ENCODE results near the gene AOPEP.

DNA sequence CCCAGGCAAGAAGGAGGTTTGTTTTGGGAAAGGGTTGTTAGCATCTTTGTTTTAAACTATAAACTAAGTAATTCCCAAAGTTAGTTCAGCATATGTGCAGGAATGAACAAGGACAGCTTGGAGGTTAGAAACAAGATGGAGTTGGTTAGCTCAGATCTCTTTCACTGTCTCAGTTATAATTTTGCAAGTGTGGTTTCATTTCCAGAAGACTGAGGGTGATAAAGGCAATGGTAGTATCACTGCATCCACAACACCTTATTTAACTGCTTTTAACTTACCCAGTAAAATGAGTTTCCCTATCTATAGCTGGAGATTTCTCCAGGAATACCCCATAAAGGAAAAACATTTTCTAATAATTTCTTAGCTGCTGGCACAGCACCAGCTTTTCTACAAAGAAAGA lies 152.7 kb downstream of the AOPEP start:
- TF ChIP-seq, protein P1, sequence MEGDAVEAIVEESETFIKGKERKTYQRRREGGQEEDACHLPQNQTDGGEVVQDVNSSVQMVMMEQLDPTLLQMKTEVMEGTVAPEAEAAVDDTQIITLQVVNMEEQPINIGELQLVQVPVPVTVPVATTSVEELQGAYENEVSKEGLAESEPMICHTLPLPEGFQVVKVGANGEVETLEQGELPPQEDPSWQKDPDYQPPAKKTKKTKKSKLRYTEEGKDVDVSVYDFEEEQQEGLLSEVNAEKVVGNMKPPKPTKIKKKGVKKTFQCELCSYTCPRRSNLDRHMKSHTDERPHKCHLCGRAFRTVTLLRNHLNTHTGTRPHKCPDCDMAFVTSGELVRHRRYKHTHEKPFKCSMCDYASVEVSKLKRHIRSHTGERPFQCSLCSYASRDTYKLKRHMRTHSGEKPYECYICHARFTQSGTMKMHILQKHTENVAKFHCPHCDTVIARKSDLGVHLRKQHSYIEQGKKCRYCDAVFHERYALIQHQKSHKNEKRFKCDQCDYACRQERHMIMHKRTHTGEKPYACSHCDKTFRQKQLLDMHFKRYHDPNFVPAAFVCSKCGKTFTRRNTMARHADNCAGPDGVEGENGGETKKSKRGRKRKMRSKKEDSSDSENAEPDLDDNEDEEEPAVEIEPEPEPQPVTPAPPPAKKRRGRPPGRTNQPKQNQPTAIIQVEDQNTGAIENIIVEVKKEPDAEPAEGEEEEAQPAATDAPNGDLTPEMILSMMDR (IDR thresholded peaks at IDR 0.05), result no peak
- TF ChIP-seq POLR2AphosphoS5 (IDR thresholded peaks at IDR 0.05; ENCODE audit: low read depth, low read length) (no peak), TCF7L2 (IDR thresholded peaks at IDR 0.05; ENCODE audit: low read depth, low read length) (no peak)
- TF ChIP-seq, protein P2, sequence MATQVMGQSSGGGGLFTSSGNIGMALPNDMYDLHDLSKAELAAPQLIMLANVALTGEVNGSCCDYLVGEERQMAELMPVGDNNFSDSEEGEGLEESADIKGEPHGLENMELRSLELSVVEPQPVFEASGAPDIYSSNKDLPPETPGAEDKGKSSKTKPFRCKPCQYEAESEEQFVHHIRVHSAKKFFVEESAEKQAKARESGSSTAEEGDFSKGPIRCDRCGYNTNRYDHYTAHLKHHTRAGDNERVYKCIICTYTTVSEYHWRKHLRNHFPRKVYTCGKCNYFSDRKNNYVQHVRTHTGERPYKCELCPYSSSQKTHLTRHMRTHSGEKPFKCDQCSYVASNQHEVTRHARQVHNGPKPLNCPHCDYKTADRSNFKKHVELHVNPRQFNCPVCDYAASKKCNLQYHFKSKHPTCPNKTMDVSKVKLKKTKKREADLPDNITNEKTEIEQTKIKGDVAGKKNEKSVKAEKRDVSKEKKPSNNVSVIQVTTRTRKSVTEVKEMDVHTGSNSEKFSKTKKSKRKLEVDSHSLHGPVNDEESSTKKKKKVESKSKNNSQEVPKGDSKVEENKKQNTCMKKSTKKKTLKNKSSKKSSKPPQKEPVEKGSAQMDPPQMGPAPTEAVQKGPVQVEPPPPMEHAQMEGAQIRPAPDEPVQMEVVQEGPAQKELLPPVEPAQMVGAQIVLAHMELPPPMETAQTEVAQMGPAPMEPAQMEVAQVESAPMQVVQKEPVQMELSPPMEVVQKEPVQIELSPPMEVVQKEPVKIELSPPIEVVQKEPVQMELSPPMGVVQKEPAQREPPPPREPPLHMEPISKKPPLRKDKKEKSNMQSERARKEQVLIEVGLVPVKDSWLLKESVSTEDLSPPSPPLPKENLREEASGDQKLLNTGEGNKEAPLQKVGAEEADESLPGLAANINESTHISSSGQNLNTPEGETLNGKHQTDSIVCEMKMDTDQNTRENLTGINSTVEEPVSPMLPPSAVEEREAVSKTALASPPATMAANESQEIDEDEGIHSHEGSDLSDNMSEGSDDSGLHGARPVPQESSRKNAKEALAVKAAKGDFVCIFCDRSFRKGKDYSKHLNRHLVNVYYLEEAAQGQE (IDR thresholded peaks at IDR 0.05; ENCODE audit: insufficient read depth in 1 of 2, low read depth in 2 of 2, low read length in 1 of 2), result no peak

Data from Panc1 (cell line).